ENCODE data around the gene PTPDC1.
"Not testable (repeated sequence)": the region's sequence is repeated elsewhere in the genome, so short reads cannot be mapped to it uniquely, and the experiment has no call there.

The PTPDC1 gene

GRCh38 chr9:94081864-94082463, 2.3 kb upstream of the PTPDC1 start:
- ATAC-seq = no peak

GRCh38 chr9:94082553-94082952, 1.7 kb upstream of the PTPDC1 start:
- peaks cover 5% of the 10 kb centered on the region for H3K36me3 Mint-ChIP-seq (ENCODE audit: low read depth)
- H3K27me3 Mint-ChIP-seq = no peaks in the 10 kb centered on the region
- DNase-seq (no peak), ATAC-seq (peak; percentile 15)
- no peak overlapping the region for H3K27ac Mint-ChIP-seq
- H3K4me3 Mint-ChIP-seq = no peak overlapping the region
- H3K9me3 Mint-ChIP-seq = no peaks in the 10 kb centered on the region
- peaks cover 6% of the 10 kb centered on the region for H3K4me1 Mint-ChIP-seq

More at GRCh38 chr9:94081864-94082463, 2.3 kb upstream of the PTPDC1 start:
- Mint-ChIP-seq H3K27ac (no peak overlapping the region), H3K4me1 (peaks cover 6% of the 10 kb centered on the region), H3K27me3 (no peaks in the 10 kb centered on the region), H3K4me3 (no peak overlapping the region), H3K36me3 (ENCODE audit: low read depth) (peaks cover 5% of the 10 kb centered on the region), H3K9me3 (no peaks in the 10 kb centered on the region)
- DNase-seq = no peak

- Mint-ChIP-seq H3K9me3 (no peaks in the 10 kb centered on the region), H3K4me1 (peaks cover 6% of the 10 kb centered on the region), H3K36me3 (ENCODE audit: low read depth) (peaks cover 5% of the 10 kb centered on the region), H3K27ac (no peak overlapping the region), H3K4me3 (no peak overlapping the region), H3K27me3 (no peaks in the 10 kb centered on the region)
- no peak for DNase-seq
- ATAC-seq = no peak
These were observed 1.3 kb upstream of the PTPDC1 start for GRCh38 chr9:94082956-94083355.

GRCh38 chr9:94083384-94083783, 880 bp upstream of the PTPDC1 start:
- Mint-ChIP-seq H3K36me3 (ENCODE audit: low read depth) (peaks cover 5% of the 10 kb centered on the region), H3K4me3 (no peak overlapping the region), H3K27me3 (no peaks in the 10 kb centered on the region), H3K4me1 (peaks cover 6% of the 10 kb centered on the region), H3K27ac (no peak overlapping the region), H3K9me3 (no peaks in the 10 kb centered on the region)
- ATAC-seq (no peak), DNase-seq (no peak)

GRCh38 chr9:94085062-94085639, 887 bp downstream of the PTPDC1 start:
- Mint-ChIP-seq H3K27ac (no peak overlapping the region), H3K4me1 (peaks cover 6% of the 10 kb centered on the region), H3K9me3 (no peaks in the 10 kb centered on the region), H3K4me3 (peak overlapping the region; percentile 3), H3K27me3 (no peaks in the 10 kb centered on the region), H3K36me3 (ENCODE audit: low read depth) (peaks cover 3% of the 10 kb centered on the region)
- ATAC-seq = no peak
- no peak for DNase-seq

GRCh38 chr9:94086486-94087345, 2.5 kb downstream of the PTPDC1 start:
- H3K4me3 Mint-ChIP-seq = no peak overlapping the region
- H3K27ac Mint-ChIP-seq = no peak overlapping the region
- peaks cover 3% of the 10 kb centered on the region for H3K36me3 Mint-ChIP-seq (ENCODE audit: low read depth)
- H3K27me3 Mint-ChIP-seq = no peaks in the 10 kb centered on the region
- ATAC-seq (no peak), DNase-seq (no peak)
- peaks cover 4% of the 10 kb centered on the region for H3K4me1 Mint-ChIP-seq
- H3K9me3 Mint-ChIP-seq = no peaks in the 10 kb centered on the region

- not testable (repeated sequence) for DNase-seq; ATAC-seq; H3K27ac Mint-ChIP-seq; H3K9me3 Mint-ChIP-seq; H3K36me3 Mint-ChIP-seq (ENCODE audit: low read depth); H3K4me1 Mint-ChIP-seq; H3K27me3 Mint-ChIP-seq; H3K4me3 Mint-ChIP-seq
These were observed 10.2 kb downstream of the PTPDC1 start for GRCh38 chr9:94094219-94095145.

- Mint-ChIP-seq H3K9me3 (no peaks in the 10 kb centered on the region), H3K36me3 (ENCODE audit: low read depth) (peaks cover 6% of the 10 kb centered on the region), H3K27ac (no peak overlapping the region), H3K4me3 (no peak overlapping the region), H3K4me1 (peaks cover 2% of the 10 kb centered on the region), H3K27me3 (no peaks in the 10 kb centered on the region)
- no peak for DNase-seq
- no peak for ATAC-seq
These were observed 12.7 kb downstream of the PTPDC1 start for GRCh38 chr9:94096819-94097577.

- Mint-ChIP-seq H3K27ac (no peak overlapping the region), H3K9me3 (no peaks in the 10 kb centered on the region), H3K4me3 (no peak overlapping the region), H3K4me1 (peaks cover 2% of the 10 kb centered on the region), H3K36me3 (ENCODE audit: low read depth) (peaks cover 6% of the 10 kb centered on the region), H3K27me3 (no peaks in the 10 kb centered on the region)
- DNase-seq (no peak), ATAC-seq (no peak)
These were observed 13.6 kb downstream of the PTPDC1 start for GRCh38 chr9:94097788-94098414.

GRCh38 chr9:94100152-94100879, 16.1 kb downstream of the PTPDC1 start:
- Mint-ChIP-seq H3K27ac (no peak overlapping the region), H3K27me3 (no peaks in the 10 kb centered on the region), H3K4me3 (no peak overlapping the region), H3K36me3 (ENCODE audit: low read depth) (peaks cover 3% of the 10 kb centered on the region), H3K9me3 (no peaks in the 10 kb centered on the region), H3K4me1 (peaks cover 2% of the 10 kb centered on the region)
- no peak for DNase-seq
- ATAC-seq = no peak

GRCh38 chr9:94101162-94101853, 17.0 kb downstream of the PTPDC1 start:
- H3K4me3 Mint-ChIP-seq = no peak overlapping the region
- no peaks in the 10 kb centered on the region for H3K27me3 Mint-ChIP-seq
- no peak for DNase-seq
- H3K36me3 Mint-ChIP-seq (ENCODE audit: low read depth) = peaks cover 2% of the 10 kb centered on the region
- ATAC-seq = no peak
- H3K27ac Mint-ChIP-seq = no peak overlapping the region
- H3K9me3 Mint-ChIP-seq = no peaks in the 10 kb centered on the region
- peaks cover 2% of the 10 kb centered on the region for H3K4me1 Mint-ChIP-seq

GRCh38 chr9:94108584-94108983, 24.3 kb downstream of the PTPDC1 start:
- H3K4me3 Mint-ChIP-seq = no peak overlapping the region
- no peaks in the 10 kb centered on the region for H3K4me1 Mint-ChIP-seq
- ATAC-seq = no peak
- no peaks in the 10 kb centered on the region for H3K9me3 Mint-ChIP-seq
- no peak overlapping the region for H3K27ac Mint-ChIP-seq
- H3K27me3 Mint-ChIP-seq = no peaks in the 10 kb centered on the region
- H3K36me3 Mint-ChIP-seq (ENCODE audit: low read depth) = peaks cover 5% of the 10 kb centered on the region
- DNase-seq = no peak
